ENCODE data around the gene ADAMTS12. TPM values are rescaled to one million over a fixed set of nuclear protein-coding genes. Genes with fewer than 3 reads are reported as not detected.

Gene ADAMTS12
- total RNA-seq, 1 experiment from 2014 or later, result not detected

DNA sequence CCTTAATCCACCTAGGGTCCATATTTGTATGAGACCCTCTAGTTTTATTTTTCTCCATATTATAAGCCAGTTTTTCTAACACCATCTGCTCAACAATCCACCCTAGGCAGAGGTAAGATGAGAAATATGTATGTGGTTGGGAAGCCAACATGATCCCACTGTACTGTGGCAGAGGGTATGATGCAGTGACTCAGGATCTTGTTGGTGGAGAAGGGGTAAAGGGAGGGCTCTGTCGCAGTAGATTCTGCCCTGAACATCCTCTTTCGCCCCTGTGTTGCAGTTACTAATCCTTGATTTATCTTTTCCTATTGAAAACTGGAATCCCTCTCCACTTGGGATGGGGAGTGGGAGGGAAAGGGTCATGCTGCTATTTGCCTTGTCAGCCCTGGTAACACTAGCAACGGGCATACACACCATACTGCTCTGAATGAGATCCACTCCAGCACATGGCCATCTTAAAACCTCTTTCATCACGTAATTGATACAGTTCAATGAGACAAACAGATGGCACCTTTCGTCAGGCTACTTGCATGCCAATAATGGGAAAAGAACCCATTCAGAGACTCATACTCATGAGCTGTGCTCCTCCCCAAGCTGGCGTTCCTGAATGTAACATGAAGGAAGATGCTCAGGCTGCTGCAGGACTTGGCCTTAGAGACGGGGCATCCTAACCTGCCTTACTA, 63.0 kb downstream of the ADAMTS12 start:
- DNase-seq (ENCODE audit: unreplicated experiment), result no peak
- Mint-ChIP-seq H3K27ac (ENCODE audit: low read depth, unreplicated experiment) (no peak overlapping the region), H3K9me3 (ENCODE audit: unreplicated experiment) (no peaks in the 10 kb centered on the region), H3K27me3 (ENCODE audit: insufficient read depth, unreplicated experiment) (peaks cover 12% of the 10 kb centered on the region), H3K36me3 (ENCODE audit: insufficient read depth, unreplicated experiment) (no peaks in the 10 kb centered on the region), H3K4me1 (ENCODE audit: insufficient read depth, unreplicated experiment) (no peaks in the 10 kb centered on the region), H3K4me3 (ENCODE audit: unreplicated experiment) (no peak overlapping the region)
- intact Hi-C loops (cut with micrococcal nuclease), result no loop called here
- CTCF ChIA-PET, result interaction anchor here (0.6 kb wide), 1 partner anchor 144 kb away, joined by 3 read pairs; no protein-coding TSS in a partner anchor
- TF ChIP-seq, protein P1, sequence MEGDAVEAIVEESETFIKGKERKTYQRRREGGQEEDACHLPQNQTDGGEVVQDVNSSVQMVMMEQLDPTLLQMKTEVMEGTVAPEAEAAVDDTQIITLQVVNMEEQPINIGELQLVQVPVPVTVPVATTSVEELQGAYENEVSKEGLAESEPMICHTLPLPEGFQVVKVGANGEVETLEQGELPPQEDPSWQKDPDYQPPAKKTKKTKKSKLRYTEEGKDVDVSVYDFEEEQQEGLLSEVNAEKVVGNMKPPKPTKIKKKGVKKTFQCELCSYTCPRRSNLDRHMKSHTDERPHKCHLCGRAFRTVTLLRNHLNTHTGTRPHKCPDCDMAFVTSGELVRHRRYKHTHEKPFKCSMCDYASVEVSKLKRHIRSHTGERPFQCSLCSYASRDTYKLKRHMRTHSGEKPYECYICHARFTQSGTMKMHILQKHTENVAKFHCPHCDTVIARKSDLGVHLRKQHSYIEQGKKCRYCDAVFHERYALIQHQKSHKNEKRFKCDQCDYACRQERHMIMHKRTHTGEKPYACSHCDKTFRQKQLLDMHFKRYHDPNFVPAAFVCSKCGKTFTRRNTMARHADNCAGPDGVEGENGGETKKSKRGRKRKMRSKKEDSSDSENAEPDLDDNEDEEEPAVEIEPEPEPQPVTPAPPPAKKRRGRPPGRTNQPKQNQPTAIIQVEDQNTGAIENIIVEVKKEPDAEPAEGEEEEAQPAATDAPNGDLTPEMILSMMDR (IDR thresholded peaks at IDR 0.05; ENCODE audit: unreplicated experiment), result no peak
- BruUV-seq (replicated peaks), result no TSS peak
- POLR2A ChIA-PET, result no interaction called here

- no TSS peak for BruUV-seq (replicated peaks)
- ChIA-PET CTCF (no interaction called here), POLR2A (interaction anchor here (0.7 kb wide), 1 partner anchor 13 kb away, joined by 3 read pairs; no protein-coding TSS in a partner anchor)
- Mint-ChIP-seq H3K9me3 (ENCODE audit: unreplicated experiment) (no peaks in the 10 kb centered on the region), H3K4me3 (ENCODE audit: unreplicated experiment) (no peak overlapping the region), H3K27me3 (ENCODE audit: insufficient read depth, unreplicated experiment) (peaks cover 12% of the 10 kb centered on the region), H3K4me1 (ENCODE audit: insufficient read depth, unreplicated experiment) (no peaks in the 10 kb centered on the region), H3K27ac (ENCODE audit: low read depth, unreplicated experiment) (no peak overlapping the region), H3K36me3 (ENCODE audit: insufficient read depth, unreplicated experiment) (no peaks in the 10 kb centered on the region)
- no peak for DNase-seq (ENCODE audit: unreplicated experiment)
- TF ChIP-seq, protein P1 (IDR thresholded peaks at IDR 0.05; ENCODE audit: unreplicated experiment), result no peak
- intact Hi-C loops (cut with micrococcal nuclease), result no loop called here
Measured at GRCh38 chr5:33827885-33828284, 63.9 kb downstream of the ADAMTS12 start.

DNA sequence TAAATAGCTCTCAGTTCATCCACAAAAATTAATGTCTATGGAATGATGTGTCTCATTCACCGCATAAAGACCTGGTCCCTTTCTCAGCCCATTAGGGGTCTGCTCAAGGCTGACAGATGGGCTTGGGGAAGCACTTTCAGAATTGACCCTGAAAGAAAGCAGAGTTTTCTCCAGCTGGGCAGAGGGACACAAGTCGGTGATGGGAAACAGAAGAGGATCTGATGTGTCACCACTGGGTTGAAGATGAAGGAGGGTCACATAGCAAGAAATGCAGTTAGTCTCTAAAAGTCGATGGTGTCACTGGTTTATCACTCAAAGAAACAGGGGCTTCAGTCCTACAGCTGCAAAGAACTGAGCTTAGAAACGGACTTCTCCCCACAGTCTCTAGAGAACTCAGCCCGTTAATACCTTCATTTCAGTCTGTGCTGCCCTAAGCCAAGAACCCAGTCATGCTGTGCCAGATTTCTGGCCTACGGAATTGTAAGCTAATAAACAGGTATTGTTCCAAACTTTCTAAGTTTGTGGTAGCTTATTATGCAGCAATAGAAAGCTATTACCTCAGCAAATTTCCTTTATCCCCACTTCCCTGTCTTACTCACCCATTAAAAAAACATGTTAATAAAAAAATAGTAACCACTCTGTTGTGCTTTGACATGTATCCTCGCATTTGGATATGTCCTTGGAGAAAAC, 64.6 kb downstream of the ADAMTS12 start:
- no peak overlapping the region for H3K4me3 Mint-ChIP-seq (ENCODE audit: unreplicated experiment)
- TF ChIP-seq, protein P1 (IDR thresholded peaks at IDR 0.05; ENCODE audit: unreplicated experiment), result no peak
- intact Hi-C loops (cut with micrococcal nuclease), result no loop called here
- no peaks in the 10 kb centered on the region for H3K36me3 Mint-ChIP-seq (ENCODE audit: insufficient read depth, unreplicated experiment)
- H3K27me3 Mint-ChIP-seq (ENCODE audit: insufficient read depth, unreplicated experiment), result peaks cover 12% of the 10 kb centered on the region
- H3K9me3 Mint-ChIP-seq (ENCODE audit: unreplicated experiment), result peaks cover 2% of the 10 kb centered on the region
- H3K4me1 Mint-ChIP-seq (ENCODE audit: insufficient read depth, unreplicated experiment), result no peaks in the 10 kb centered on the region
- ChIA-PET CTCF (no interaction called here), POLR2A (interaction anchor here (0.7 to 1.0 kb wide), 2 partner anchors 14 to 269 kb away, joined by 3 read pairs; no protein-coding TSS in a partner anchor)
- DNase-seq (ENCODE audit: unreplicated experiment), result no peak
- no peak overlapping the region for H3K27ac Mint-ChIP-seq (ENCODE audit: low read depth, unreplicated experiment)
- BruUV-seq (replicated peaks), result no TSS peak

DNA sequence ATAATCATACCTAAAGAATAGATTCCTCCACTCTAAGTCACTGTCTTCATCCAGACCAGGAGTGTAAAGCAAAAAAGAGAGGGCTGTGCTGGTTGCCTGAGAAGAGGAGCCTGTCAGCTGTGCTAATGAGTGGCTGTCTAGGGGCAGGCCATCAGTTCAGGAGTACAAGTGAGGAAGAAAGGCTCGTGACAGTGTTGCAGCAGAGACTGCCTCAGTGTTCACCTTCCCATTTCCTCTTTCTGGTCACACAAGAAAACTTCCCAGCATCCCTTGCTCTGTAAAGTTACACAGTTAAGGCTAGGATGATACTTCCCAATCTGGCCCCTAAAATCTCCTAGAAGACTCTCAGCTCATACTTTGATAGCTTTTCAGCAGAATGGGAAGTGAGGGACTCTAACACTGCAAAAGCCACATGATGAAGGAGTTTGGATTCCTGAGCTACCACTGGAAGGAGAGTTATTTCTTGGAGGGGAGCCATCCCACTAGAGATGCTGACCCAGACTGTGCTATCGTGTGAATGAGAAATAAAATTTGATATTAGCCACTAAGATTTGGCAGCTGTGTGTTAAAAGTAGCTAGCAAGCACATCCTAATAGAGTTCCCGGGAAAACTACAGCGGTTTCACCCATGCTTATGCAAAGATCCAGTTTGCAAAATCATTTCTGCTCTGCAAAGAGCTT, 67.1 kb downstream of the ADAMTS12 start:
- TF ChIP-seq, protein P1 (IDR thresholded peaks at IDR 0.05; ENCODE audit: unreplicated experiment), result no peak
- Mint-ChIP-seq H3K27me3 (ENCODE audit: insufficient read depth, unreplicated experiment) (peaks cover 12% of the 10 kb centered on the region), H3K9me3 (ENCODE audit: unreplicated experiment) (peaks cover 9% of the 10 kb centered on the region), H3K27ac (ENCODE audit: low read depth, unreplicated experiment) (no peak overlapping the region), H3K36me3 (ENCODE audit: insufficient read depth, unreplicated experiment) (no peaks in the 10 kb centered on the region), H3K4me3 (ENCODE audit: unreplicated experiment) (no peak overlapping the region), H3K4me1 (ENCODE audit: insufficient read depth, unreplicated experiment) (no peaks in the 10 kb centered on the region)
- ChIA-PET CTCF (interaction anchor here (0.7 to 1.0 kb wide), 2 partner anchors 9 to 62 kb away, joined by 3 read pairs; no protein-coding TSS in a partner anchor), POLR2A (no interaction called here)
- intact Hi-C loops (cut with micrococcal nuclease), result no loop called here
- no TSS peak for BruUV-seq (replicated peaks)
- no peak for DNase-seq (ENCODE audit: unreplicated experiment)
